Upper lobe of right lung (tissue), 1 donor: ENCODE measurements around the gene TMED4. TPM values are rescaled to one million over a fixed set of nuclear protein-coding genes. Genes with fewer than 3 reads are reported as not detected.

Experiments
- ATAC-seq: fragments of 200-7000 bp; cut with Tn5 transposase; one replicate; pipeline ENCODE4 v1.9.1; 2020; ENCODE audit warnings: mild to moderate bottlenecking, moderate library complexity
- DNase-seq: peaks from one replicate; pipeline ENCODE4 v3.0.0-alpha.2; 2020
- H3K27ac ChIP-seq: fragments of 200-600 bp; one replicate; pipeline ENCODE4 v1.8.0; 2022
- H3K27me3 ChIP-seq: fragments of 200-600 bp; one replicate; pipeline ENCODE4 v1.8.0; 2022; ENCODE audit warnings: mild to moderate bottlenecking
- H3K36me3 ChIP-seq: fragments of 200-600 bp; one replicate; pipeline ENCODE4 v1.8.0; 2022
- H3K4me1 ChIP-seq: fragments of 200-600 bp; one replicate; pipeline ENCODE4 v1.8.0; 2022
- H3K4me3 ChIP-seq: fragments of 200-600 bp; one replicate; pipeline ENCODE4 v1.8.0; 2022; ENCODE audit warnings: mild to moderate bottlenecking
- H3K9me3 ChIP-seq: fragments of 200-600 bp; one replicate; pipeline ENCODE4 v1.8.0; 2022
- intact Hi-C: fragments of 100-400 bp; cut with DNase I; formaldehyde crosslinking; loops from one replicate; pipeline ENCODE4 v1.11.0; 2022
- total RNA-seq: library from RNA; stranded (reverse); fragmentation: NEBNext Ultra II Directional; extraction: Animal tissue kit (Norgen Biotek cat#: 25700); gene quantifications from one replicate; pipeline ENCODE4 v1.2.1, GENCODE V29; 2021
- TF ChIP-seq, protein P1 (sequence below): fragments of 200-600 bp; IDR thresholded peaks from one replicate; pipeline ENCODE4 v1.8.0; 2022; ENCODE audit warnings: antibody characterized with exemption
- donor health status: DM: no; HTN: yes; CAD: no; lungs with severe emphysema.

The TMED4 gene
- total RNA-seq, 1 donor from 2014 or later = 78.3 TPM

DNA sequence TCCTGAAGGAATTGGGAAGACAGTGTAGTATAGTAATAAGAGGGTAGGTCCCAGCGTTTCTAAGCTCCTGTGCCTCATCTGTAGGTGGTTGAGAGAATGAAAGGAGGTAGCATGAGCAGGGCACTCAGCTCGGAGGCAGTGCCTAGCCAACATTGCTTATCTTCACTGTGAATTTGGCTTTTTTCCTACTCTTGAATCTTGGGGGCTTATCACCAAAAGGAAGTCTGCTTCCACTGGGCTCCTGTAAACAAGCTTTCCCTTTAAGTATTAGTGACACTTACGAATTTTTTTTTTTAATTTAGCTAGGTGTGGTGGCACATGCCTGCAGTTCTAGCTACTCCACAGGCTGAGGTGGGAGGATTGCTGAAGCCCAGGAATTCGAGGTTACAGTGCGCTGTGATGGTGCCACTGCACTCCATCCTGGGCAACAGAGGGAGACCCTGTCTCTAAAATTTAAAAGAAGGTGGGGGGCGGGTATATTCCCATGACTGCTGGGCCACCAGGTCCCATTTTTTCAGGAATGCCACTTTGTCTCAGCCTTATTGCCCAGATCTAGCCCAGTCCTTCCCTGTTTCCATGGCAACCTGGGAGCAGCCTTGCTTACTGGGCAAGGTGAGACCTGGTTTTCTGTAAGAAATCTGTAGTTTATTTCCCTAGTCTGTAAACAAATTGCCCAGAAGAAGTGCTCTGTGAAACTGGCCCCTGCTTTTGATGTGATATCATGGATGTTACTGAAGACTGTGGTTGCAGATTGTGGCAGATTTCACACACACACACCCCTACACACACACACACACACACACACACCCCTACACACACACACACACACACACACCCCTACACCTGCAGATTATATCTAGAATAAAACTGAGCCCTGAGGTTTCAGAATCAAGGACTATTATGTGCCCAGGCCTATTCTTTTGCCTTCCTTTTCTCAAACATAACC is 43.8 kb upstream of the TMED4 start:
- ATAC-seq = no peak

DNA sequence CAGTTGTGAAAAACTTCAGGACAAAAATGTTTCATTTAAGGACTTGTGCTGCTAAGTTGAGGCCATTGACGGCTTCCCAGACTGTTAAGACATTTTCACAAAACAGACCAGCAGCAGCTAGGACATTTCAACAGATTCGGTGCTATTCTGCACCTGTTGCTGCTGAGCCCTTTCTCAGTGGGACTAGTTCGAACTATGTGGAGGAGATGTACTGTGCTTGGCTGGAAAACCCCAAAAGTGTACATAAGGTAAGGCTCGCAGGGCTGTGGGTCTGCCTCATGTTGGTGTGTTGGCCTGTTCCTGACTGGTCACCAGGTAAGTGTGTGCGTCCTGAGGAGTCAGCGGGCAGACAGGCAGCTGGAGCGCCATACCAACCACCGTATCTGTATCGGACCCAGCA is 42.3 kb upstream of the TMED4 start:
- intact Hi-C loops = no loop called here
- H3K9me3 ChIP-seq = no peaks in the 10 kb centered on the region
- H3K4me1 ChIP-seq = peaks cover 61% of the 10 kb centered on the region

More for the DNA sequence above, 43.8 kb upstream of the TMED4 start:
- Histone ChIP-seq H3K9me3 (no peaks in the 10 kb centered on the region), H3K27me3 (no peaks in the 10 kb centered on the region), H3K4me3 (no peak overlapping the region), H3K36me3 (peaks cover 23% of the 10 kb centered on the region), H3K27ac (no peak overlapping the region), H3K4me1 (peaks cover 57% of the 10 kb centered on the region)
- no peak for DNase-seq
- TF ChIP-seq, protein P1, sequence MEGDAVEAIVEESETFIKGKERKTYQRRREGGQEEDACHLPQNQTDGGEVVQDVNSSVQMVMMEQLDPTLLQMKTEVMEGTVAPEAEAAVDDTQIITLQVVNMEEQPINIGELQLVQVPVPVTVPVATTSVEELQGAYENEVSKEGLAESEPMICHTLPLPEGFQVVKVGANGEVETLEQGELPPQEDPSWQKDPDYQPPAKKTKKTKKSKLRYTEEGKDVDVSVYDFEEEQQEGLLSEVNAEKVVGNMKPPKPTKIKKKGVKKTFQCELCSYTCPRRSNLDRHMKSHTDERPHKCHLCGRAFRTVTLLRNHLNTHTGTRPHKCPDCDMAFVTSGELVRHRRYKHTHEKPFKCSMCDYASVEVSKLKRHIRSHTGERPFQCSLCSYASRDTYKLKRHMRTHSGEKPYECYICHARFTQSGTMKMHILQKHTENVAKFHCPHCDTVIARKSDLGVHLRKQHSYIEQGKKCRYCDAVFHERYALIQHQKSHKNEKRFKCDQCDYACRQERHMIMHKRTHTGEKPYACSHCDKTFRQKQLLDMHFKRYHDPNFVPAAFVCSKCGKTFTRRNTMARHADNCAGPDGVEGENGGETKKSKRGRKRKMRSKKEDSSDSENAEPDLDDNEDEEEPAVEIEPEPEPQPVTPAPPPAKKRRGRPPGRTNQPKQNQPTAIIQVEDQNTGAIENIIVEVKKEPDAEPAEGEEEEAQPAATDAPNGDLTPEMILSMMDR = no peak
- intact Hi-C loops = no loop called here

DNA sequence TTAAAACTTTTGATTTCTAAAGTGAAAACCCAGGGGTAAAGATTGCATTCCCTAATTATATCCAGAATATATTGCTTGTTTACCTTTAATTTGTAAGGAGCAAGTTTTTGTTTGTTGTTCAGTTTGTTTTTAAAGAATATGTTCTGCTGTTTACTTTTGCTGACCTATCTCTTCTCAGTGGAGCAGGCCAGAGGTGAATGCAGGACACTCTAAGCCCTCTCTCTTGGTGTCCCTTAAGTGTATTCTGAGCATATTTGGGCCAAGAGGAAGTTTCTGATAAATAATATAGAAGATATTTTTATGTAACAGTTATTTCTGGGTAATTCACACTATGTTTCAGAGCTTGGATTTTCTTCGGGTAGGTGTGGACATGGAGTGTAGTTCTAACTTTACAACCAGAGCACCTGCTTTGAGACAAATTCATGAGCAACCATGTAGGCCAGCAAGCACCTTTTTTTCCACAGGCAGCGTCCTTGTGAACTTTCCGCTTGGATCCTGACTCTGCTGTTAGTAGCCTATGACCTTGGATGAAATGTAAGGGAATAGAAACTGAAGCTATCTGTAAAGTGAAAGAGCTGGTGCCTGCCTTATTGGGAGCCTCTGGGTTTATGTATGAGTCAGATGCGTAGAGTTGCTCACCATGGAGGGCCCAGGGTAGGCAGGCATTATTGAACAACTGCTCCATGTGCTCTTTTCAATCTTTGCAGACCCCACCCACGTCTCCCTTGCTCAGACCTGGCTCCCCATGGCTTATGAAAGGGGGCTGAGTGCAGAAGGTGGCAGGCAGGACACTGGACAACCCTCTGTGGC is 40.5 kb upstream of the TMED4 start:
- intact Hi-C loops = no loop called here
- DNase-seq (no peak), ATAC-seq (peak; percentile 45)
- TF ChIP-seq, protein P1 = no peak
- H3K4me3 ChIP-seq = no peak overlapping the region
- H3K27me3 ChIP-seq = no peaks in the 10 kb centered on the region
- peak overlapping the region; percentile 59 for H3K27ac ChIP-seq
- peaks cover 58% of the 10 kb centered on the region for H3K4me1 ChIP-seq
- H3K36me3 ChIP-seq = peaks cover 30% of the 10 kb centered on the region
- H3K9me3 ChIP-seq = no peaks in the 10 kb centered on the region

More for the DNA sequence above, 42.3 kb upstream of the TMED4 start:
- no peaks in the 10 kb centered on the region for H3K27me3 ChIP-seq
- H3K4me3 ChIP-seq = no peak overlapping the region
- H3K36me3 ChIP-seq = peaks cover 27% of the 10 kb centered on the region
- no peak for DNase-seq
- no peak overlapping the region for H3K27ac ChIP-seq
- no peak for ATAC-seq
- TF ChIP-seq, protein P1 = no peak

DNA sequence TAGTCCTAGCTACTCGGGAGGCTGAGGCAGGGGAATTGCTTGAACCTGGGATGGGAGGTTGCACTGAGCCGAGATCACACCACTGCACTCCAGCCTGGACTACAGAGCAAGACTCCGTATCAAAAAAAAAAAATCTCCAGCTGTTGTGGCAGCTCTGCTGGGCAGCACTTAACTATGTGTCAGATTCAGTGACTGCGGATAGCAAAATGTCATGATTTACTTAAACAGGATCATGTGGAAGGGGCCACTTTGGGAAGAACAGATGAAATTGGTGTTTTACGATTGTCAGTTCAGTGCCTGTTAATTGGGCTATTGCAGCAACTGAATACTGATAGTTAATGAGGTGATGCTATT is 39.7 kb upstream of the TMED4 start:
- Histone ChIP-seq H3K36me3 (peaks cover 27% of the 10 kb centered on the region), H3K4me3 (no peak overlapping the region), H3K9me3 (no peaks in the 10 kb centered on the region), H3K27ac (peak overlapping the region; percentile 21), H3K27me3 (no peaks in the 10 kb centered on the region), H3K4me1 (peaks cover 63% of the 10 kb centered on the region)
- ATAC-seq (no peak), DNase-seq (no peak)
- TF ChIP-seq, protein P1 = no peak
- intact Hi-C loops = no loop called here

DNA sequence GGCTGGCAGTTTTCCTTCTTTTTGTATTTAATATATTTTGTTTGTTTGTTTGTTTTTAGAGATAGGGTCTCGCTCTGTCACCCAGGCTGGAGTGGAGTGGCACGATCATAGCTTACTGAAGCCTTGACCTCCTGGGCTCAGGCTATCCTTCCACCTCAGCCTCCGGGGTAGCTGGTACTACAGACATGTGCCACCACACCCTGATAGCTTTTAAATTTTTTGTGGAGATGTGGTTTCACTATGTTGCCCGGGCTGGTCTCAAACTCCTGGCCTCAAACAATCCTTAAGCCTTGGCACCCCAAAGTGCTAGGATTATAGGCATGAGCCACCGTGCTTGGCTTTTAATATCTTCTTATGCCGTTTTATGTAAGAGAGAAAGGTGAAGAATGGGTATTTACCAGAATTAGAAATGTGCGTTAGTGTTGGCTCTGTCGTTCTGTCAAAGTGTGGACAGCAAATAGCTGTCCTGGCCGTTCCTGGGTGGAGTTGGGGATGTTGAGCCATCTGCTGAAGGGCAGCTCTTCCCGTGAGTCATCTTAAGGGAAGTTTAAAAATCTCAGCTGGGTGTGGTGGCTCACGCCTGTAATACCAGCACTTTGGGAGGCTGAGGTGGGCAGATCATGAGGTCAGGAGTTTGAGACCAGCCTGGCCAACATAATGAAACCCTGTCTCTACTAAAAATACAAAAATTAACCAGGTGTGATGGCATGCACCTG is 39.2 kb upstream of the TMED4 start:
- H3K4me3 ChIP-seq = no peak overlapping the region
- H3K27me3 ChIP-seq = no peaks in the 10 kb centered on the region
- ATAC-seq = peak; percentile 77
- H3K36me3 ChIP-seq = peaks cover 23% of the 10 kb centered on the region
- no peak for DNase-seq
- H3K27ac ChIP-seq = peak overlapping the region; percentile 21
- TF ChIP-seq, protein P1 = no peak
- H3K9me3 ChIP-seq = no peaks in the 10 kb centered on the region
- intact Hi-C loops = no loop called here
- peaks cover 63% of the 10 kb centered on the region for H3K4me1 ChIP-seq
